Stimulated activated CD4-positive, alpha-beta T cell treated with anti-CD3 and anti-CD28 coated beads, Interleukin-15, amount 100 ng/mL, for 48 hours (primary cell): ENCODE measurements around the gene XIAP.
A peak's percentile ranks its signal among the peaks of the same experiment; 100 is the strongest.
"Not testable (repeated sequence)": the region's sequence is repeated elsewhere in the genome, so short reads cannot be mapped to it uniquely, and the experiment has no call there.

Experiments
- DNase-seq, 2 donors: peaks; one replicate each; pipeline ENCODE4 v3.0.0-alpha.2; 2020; ENCODE audit warnings: low read depth in 2 of 2

XIAP gene

DNA sequence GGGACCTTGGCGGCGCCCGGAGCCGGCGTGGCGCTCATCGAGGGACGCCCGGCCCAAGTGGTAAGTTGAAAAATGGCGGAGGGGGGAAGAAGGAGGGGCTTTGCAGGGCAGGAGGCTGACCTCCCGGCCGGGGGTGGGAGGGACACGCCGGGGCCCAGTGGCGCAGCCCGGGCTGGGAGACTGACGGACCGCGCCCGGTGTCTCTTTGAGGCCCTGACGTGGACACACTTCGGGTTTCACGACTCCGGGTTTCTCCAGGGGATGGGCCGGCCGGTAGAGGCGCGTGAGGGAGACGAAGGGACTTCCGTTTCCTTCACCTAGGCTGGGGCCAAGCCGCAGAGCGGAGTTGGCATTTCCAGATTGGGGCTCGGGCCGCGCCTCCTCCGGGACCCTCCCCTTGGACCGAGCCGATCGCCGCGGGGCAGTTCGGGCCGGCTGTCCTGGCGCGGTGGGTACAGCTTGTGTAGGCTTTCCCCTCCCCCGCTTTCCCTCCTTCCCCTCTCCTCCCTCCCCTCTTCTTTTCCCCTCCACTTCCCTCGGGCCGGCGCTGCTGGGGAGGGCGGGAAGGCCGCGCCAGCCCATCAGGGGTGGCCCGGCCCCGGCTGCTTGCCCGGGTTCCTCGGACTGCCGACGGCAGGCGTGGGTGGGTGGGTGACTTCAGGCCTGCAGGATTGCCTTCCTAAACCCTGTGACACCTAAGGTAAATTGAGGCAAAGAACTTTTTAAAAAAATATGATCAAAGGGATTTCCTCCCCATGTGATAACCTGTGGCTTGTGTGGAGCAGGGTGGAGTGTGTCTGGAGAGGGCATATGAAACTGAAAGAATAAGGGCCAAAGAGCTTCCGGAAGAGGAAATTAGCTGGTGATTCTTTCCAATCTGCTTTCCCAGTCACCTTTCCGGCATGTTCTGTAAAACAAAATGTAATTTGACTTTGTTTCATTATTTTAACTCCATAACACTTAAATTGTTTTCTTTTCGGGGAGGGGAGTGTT is at the start of gene XIAP:
TSS of gene XIAP (plus strand) at position 208 of the 993 bp plus-strand sequence. CDS start 25,610 bp downstream, outside the sequence.
- DNase-seq: peak; percentile 55

DNA sequence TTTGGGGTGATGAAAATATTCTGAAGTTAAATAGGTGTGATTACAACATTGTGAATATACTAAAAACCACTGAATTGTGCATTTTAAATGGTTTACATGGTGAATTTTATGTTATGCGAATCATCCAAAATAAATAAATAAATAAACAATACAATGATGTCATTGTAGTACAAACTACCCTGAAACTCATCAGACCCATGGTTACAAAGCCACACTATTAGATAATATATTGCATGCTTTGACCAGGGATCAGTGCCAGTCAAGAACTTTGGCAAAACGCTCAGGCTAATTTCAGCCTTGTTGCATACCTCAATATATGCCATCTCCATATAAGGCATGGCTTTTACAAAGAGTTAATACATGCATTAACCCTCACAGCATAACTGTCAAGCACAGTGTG is 45.5 kb upstream of the XIAP start:
- DNase-seq: no peak

DNA sequence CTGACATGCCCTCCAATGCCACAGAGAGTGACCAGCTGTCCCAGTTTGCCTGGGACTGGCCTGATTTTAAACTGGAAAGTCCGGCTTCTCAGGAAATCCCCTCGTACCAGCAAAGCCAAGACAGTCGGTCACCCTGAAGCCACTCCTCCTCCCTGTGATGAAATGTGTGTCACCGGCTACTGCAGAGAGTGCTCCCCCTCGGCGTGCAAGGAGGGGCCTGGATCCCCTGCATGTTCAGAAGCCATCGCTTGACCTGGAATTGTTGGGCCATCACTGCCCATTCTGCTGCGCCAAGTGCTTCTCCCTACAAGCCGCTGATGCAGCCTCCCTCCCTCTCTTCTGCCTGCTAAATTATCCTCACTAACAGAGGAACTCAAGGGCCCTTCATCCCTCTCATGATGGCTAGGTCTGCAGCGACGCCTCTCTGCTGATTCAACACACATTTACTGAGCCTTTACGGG is 44.9 kb upstream of the XIAP start:
- DNase-seq: not testable (repeated sequence)

DNA sequence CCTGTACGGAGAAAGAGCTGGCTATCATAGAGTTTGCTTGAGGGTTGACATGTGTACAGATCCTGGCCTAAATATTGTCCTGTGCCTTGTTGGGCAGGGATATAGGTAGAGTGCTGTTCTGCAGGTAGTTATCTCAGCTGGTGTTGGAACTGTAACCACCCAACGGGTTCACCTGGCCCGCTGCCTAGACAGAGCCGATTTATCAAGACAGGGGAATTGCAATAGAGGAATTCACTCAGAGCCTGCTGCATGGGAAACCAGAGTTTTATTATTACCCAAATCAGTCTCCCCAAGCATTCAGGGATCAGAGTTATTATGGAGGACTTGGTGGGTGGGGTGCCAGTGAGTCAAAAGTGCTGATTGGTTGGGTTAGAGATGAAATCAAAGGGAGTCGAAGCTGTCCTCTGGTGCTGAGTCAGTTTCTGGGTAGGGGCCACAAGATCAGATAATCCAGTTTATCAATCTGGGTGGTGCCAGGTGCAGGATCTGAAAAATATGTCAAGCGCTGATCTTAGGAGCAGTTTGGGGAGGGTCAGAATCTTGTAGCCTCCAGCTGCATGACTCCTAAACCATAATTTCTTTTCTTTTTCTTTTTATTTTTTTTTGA is 42.5 kb upstream of the XIAP start:
- no peak for DNase-seq

DNA sequence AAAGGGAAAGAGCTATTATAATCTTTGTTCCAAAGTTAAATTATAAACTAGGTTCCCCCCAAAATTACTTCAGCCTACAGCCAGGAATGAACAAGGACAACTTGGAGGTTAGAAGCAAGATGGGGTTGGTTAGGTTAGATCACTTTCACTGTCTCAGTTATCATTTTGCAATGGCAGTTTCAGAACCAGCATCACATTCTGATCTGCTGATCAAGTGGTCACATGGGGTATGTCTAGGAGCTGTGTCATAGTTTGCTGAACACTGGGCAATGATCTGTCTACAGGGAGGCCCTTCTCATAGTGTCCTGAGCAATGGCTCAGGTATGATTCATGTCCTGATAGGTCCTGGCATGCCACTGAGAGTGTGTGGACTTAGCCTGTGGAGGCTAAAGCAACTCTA is 41.6 kb upstream of the XIAP start:
- no peak for DNase-seq

DNA sequence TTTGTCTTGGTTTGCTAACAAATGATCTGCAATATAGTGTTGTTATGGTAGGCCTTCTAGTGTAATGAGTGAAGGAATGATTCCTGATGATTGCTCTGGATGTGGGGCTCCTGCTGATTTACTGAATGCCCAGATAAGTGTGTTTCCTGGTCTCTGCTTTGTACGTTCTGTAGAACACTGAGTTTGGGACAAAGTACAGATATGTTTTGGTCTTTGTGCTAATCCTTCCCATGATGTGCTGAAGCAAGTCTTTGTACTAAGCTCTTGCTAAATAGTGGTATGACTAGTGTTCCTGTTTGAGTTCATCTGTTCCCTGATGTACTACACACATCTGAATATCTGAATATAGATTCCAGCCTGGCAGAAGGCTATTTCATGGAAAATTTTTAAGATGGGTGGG is 36.9 kb upstream of the XIAP start:
- no peak for DNase-seq

DNA sequence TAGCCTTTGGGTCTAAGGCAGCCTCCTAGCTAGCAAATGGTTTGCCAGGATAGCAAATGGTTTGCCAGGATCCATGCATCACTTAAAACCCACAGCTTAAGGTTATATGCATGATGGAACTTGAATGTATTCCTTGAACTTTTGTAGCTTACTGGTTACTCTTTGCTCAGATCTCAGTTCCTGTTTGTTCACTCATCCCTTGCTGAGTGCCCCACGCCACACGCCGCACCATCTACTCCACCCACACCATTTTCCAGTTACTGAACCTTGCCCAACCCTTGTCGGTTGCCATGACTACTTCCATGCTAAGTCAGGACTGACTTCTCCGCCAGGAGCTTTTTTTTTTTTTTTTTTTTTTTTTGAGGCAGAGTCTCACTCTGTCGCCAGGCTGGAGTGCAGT is 29.5 kb upstream of the XIAP start:
- DNase-seq: peak in 1 of 2 donors; percentile 17

DNA sequence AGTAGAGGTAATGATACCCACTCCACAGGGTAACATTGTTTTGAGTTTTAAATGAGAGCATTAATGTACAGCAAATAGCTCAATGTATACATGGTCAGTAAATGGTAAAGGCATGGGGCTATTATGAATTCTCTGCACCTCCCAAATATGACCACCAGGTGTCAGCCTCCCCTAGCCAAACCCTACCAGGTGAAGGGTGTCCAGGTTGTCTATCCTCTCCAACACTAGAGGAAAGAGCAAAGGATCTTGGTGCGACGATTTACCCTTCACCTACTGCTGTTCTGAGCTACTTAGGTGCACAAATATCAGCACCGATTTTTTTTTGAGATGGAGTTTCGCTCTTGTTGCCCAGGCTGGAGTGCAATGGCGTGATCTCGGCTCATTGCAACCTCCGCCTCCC is 26.5 kb upstream of the XIAP start:
- peak; percentile 30 to 51 for DNase-seq

DNA sequence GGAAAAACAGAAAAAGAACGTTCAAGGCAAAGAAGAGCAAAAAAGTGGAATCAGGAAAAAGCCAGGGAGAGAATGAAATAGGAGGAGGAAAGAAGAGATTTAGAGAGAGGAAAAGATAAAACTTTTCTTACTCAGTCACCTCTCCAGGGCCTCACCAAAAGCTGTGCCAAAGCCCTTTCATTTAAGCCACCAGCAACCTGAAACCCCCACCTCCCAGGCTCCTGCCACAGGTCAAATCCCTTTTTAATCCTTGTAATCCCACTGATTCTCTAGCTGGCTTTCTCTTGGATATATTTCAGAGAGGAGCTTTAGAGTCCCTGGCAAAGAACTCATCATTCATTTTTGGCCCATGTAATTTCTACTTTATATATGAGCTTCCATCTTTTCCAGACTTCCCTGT is 25.7 kb upstream of the XIAP start:
- no peak for DNase-seq

DNA sequence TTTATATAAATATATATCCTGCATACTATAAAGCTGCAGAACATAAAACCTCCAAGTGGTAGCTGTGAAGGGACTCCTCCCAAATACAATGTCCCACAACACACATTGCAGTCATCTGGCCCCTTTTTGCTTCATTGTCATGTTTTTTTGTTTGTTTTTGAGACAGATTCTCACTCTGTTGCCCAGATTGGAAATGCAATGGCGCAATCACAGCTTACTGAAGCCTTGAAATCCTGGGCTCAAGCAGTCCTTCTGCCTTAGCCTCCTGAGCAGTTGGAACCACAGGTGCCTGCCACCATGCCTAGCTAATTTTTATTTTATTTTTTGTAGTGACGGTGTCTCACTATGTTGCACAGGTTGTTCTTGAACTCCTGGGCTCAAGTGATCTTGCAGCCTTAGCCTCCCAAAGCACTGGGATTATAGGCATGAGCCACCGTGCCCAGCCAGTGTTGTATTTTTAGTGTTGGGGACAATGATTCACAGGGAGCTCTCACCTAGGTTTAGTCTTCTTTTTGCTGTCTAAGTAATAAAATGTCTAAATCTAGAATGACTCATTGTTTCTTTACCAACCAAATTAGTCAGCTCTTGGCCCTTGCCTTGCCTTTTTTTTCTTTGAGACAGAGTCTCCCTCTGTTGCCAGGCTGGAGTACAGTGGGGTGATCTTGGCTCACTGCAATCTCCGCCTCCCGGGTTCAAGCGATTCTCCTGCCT is 24.0 kb upstream of the XIAP start:
- peak; percentile 20 to 22 for DNase-seq

DNA sequence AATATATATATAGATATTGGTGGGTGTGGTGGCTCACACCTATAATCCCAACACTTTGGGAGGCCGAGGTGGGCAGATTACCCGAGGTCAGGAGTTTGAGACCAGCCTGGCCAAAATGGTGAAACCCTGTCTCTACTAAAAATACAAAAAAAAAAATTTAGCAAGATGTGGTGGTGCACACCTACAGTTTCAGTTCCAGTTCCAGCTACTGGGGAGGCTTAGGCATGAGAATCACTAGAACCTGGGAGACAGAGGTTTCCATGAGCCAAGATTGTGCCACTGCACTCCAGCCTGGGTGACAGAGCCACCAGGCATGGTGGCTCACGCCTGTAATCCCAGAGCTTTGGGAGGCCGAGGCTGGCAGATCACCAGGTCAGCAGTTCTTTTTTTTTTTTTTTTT is 14.7 kb upstream of the XIAP start:
- DNase-seq: not testable (repeated sequence)

DNA sequence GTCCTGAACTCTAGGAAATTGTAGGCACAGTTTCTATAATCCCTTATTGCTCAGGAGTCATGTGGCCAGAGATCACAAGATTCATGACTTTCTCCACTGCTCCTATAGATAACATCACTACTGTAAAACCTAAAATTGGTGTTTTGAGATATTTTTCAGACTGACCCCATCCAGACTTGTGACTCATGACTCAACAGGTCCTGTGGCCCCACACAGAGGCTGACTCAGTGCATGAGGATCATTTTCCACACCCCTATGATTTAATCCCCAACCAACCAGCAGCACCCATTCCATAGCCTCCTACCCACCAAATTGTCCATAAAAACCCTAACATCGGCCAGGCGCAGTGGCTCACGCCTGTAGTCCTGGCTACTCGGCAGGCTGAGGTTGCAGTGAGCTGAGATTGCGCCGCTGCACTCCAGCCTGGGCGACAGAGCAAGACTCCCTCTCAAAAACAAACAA is 13.2 kb upstream of the XIAP start:
- no peak for DNase-seq

DNA sequence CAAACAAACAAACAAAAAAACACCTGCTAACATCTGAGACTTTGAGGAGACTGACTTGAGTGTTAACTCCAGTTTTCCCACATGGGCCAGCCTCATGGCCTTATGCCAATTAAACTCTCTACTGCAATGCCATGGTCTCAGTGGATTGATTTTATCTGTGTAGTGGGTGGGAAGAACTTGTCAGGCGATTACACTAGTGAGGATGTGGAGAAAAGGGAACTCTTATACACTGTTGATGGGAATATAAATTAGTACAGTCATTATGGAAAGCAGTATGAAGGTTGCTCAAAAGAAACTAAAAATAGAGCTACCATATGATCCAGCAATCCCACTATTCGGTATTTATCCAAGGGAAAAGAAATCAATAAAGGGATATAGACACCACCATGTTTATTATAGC is 12.8 kb upstream of the XIAP start:
- no peak for DNase-seq

DNA sequence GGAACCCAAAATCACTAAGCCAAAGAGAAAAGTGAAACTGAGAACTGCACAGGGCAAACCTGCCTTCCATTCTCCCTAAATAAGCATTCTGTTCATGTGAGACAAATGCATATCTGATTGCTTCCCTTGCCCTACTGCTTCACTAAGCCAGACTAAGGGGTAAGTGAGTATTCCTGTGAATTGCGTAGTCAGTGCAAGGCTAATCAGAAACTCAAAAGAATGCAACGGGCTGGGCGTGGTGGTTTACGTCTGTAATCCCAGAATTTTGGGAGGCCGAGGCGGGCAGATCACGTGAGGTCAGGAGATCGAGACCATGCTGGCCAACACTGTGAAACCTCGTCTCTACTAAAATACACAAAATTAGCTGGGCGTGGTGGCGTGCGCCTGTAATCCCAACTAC is 10.8 kb upstream of the XIAP start:
- no peak for DNase-seq

DNA sequence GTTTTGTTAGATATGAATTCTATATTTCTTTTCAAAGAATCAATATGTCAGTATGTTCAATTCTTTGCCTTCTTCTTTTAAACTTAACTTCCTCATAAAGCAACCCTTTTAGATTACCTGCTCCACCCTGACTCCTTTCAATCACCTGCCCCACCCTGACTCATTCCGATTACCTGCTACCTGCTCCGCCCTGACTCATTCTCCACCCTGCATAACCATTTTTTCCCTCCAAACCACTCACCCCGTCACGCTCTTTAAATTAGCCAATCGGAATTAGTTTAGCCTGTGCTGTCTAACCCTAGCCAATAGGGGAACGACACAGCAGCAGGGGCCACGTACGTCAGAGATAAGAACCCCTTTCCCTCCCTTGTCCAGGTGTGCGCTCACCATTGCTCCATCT is 9.9 kb upstream of the XIAP start:
- DNase-seq: not testable (repeated sequence)

DNA sequence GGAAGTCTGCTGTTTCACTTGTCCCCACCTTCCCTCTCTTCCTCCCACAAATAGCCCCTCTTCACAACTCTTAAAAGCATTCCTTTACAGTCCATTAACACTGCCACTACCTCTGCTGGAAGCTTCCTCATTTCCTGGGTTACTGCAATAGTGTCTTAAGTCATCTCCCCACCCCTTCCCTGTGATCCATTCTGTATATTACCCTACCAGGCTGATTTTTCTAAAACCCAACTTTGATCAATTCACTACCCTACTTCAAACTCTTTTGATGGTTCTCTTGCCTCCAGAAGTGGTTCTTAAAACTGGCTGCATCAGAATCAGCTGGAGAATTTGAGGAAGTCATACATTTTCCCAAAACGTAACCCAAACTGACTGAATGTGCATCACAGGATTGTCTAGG is 8.8 kb upstream of the XIAP start:
- DNase-seq: no peak

DNA sequence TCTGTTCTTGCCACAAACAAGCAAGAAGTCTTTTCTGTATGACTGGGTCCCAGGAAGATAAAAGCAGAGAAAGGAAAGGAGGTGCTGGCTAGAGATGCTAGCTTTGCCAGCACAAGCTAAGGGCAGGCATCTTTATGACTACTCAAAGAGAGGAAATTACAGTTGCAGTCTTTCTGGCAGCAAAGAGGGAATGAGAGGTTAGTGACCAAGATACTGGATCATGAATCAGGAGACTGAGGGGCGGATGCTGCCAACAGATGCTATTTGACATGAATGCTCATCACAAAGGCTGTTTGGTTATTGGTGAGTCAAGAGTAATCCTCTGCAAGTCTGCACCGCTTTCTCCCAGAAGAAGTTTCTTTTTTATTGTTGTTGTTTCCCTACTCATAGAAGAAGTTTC is 5.5 kb upstream of the XIAP start:
- no peak for DNase-seq

DNA sequence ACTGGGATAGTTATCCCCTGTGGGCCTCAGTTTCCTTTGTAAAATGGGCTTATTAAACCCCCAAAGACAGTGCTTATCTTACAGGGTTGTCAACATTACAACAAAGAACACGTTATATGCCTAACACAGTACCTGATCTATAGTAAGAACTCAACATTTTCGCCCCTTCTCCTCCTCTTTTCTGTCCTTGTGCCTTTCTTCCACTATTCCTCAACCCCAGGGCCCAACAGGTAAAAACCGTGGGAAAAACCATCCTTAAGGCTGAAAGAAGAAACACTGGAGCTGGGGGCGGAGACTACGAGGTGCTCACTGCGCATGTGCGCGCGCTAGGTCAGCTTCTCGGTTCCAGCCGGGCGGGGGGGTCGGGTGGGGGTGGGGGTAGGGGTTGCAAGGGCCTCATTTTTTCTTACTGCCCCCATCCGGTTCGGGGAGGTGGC is 426 bp upstream of the XIAP start:
- no peak for DNase-seq

DNA sequence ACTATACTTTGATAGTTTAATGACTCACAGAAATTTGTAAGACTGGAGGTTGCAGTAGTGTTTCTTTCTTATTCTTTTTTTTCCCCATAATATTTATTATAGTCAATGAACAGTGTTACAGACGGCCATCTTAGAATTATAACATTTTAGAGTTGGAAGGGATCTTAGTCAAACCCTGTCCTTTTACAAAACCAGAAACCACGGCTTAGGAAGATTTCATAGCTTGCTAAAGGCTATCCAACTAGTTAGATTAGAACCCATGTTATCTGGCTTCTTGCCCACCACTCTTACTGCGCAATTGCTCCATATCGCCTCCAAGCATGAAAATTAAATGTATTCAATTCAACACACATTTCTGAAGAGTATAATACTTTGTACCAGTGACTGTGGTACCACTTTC is 1.1 kb downstream of the XIAP start:
- no peak for DNase-seq

DNA sequence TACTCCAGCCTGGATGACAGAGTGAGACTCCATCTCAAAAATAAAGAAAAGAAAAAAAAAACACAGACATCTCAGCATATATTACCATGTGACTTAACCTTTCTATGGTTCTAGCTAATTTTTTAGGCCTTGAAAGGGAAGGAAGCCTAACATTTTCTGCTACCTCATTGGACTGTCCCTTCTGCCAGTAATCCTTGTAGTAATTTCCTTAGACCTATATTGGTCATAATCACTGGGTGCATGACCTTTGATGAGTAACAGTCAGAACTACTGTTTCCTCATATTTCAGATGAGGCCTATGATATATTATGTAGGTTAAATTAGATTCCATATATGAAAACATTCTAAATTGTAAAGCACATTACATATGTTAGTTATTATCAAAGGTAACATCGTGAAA is 9.6 kb downstream of the XIAP start:
- DNase-seq: no peak

DNA sequence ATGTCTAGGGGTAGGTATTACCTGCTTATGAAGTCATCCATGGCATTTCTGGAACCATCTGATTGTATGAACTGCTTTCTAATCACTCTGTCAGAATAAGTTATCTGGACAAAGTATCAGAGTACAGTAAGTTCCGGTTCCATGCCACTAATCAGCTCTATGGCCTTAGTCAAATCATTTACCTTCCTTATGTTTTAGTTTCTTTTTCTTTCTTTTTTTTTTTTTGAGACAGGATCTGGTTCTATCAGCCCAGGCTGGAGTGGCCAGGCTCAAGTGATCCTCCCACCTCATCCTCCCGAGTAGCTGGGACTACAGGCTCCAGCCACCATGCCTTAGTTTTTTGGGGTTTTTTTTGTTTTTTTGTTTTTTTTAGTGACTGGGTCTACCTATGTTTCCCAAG is 11.5 kb downstream of the XIAP start:
- DNase-seq: no peak

DNA sequence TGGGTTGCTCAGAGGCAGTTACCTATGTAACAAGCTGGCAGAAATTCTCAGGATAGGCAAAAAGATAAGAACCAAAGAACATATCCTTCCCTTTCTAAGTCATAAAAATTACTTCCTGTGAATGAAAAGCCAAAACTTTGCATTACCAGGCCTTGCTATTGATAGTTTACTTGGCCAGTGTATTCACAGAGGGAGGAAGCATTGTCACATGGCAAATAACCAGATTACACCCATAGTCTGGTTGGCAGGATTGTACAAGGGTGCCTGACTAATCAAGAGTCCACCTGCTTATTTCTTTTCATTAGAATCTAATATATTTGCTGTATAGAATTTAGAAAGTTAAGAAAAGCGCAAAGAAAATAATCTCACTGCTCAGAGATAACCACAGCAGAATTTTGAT is 14.1 kb downstream of the XIAP start:
- no peak for DNase-seq
